Nephron (organoid): ENCODE results near the gene ARHGAP30.
"Not testable (repeated sequence)": the region's sequence is repeated elsewhere in the genome, so short reads cannot be mapped to it uniquely, and the experiment has no call there.

Experiments used
- H3K27ac Mint-ChIP-seq, 3 experiments: 2 replicates each; pipeline ENCODE4 v1.8.0; 2020; ENCODE audit warnings: mixed read lengths in 3 of 3, mild to moderate bottlenecking in 2 of 3, moderate library complexity in 1 of 3
- H3K27me3 Mint-ChIP-seq: 2 replicates; pipeline ENCODE4 v1.8.0; 2021; ENCODE audit warnings: low read depth, mild to moderate bottlenecking, moderate library complexity, mixed read lengths
- H3K36me3 Mint-ChIP-seq: 2 replicates; pipeline ENCODE4 v1.8.0; 2020; ENCODE audit warnings: low read depth, mixed read lengths
- H3K4me1 Mint-ChIP-seq: 2 replicates; pipeline ENCODE4 v1.8.0; 2020; ENCODE audit warnings: mixed read lengths
- H3K4me3 Mint-ChIP-seq, 3 experiments: 2 replicates each; pipeline ENCODE4 v1.8.0; 2020; ENCODE audit warnings: mild to moderate bottlenecking in 3 of 3, mixed read lengths in 3 of 3, moderate library complexity in 2 of 3
- H3K9me3 Mint-ChIP-seq: 2 replicates; pipeline ENCODE4 v1.8.0; 2020; ENCODE audit warnings: mixed read lengths
- CTCF ChIP-seq, 3 experiments: fragments of 200-600 bp; sonication (generic); IDR thresholded peaks; one replicate each; pipeline ENCODE4 v1.5.0; 2021; ENCODE audit warnings: antibody characterized with exemption in 3 of 3; ENCODE audit not compliant: unreplicated experiment in 3 of 3

ARHGAP30 gene

DNA sequence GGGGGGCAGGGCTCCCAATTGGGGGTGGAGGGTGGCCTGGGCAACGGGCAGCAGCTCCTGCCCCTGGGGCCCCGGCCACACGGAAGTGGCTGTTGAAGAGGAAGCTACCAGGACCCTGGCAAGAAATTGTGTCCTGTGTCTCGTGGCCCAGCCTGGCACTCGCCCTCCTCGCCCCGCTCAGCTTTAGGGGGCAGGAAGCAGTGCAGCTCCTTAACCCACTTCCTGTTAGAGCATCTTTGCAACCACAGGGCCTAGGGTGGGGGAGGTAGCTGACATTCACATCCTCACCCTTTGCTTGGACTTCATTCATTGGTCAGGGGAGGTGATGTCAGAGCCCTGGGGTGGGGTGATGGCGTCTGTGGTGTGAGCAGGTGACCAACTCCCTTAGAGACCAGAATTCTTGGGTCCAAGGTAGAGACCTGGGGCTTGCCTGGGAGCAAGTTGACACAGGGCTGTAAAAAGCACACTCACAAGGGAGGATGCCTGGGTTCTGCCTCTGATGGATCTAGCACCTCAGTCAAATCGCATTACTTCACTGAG is at the start of gene ARHGAP30:
ARHGAP30 (minus strand) TSS at position 161 of the 540 bp plus-strand sequence. CDS start 267 bp downstream, outside the sequence.
- H3K4me3 Mint-ChIP-seq: no peak within 1 kb of the TSS
- no peaks in the 10 kb centered on the region for H3K9me3 Mint-ChIP-seq
- H3K36me3 Mint-ChIP-seq: no peaks in the 10 kb centered on the region
- TF ChIP-seq CTCF (IDR thresholded peaks at IDR 0.05; ENCODE audit: unreplicated experiment in 3 of 3): no peak
- H3K4me1 Mint-ChIP-seq: no peaks in the 10 kb centered on the region
- H3K27me3 Mint-ChIP-seq: peaks cover 18% of the 10 kb centered on the region
- H3K27ac Mint-ChIP-seq: no peak within 1 kb of the TSS

DNA sequence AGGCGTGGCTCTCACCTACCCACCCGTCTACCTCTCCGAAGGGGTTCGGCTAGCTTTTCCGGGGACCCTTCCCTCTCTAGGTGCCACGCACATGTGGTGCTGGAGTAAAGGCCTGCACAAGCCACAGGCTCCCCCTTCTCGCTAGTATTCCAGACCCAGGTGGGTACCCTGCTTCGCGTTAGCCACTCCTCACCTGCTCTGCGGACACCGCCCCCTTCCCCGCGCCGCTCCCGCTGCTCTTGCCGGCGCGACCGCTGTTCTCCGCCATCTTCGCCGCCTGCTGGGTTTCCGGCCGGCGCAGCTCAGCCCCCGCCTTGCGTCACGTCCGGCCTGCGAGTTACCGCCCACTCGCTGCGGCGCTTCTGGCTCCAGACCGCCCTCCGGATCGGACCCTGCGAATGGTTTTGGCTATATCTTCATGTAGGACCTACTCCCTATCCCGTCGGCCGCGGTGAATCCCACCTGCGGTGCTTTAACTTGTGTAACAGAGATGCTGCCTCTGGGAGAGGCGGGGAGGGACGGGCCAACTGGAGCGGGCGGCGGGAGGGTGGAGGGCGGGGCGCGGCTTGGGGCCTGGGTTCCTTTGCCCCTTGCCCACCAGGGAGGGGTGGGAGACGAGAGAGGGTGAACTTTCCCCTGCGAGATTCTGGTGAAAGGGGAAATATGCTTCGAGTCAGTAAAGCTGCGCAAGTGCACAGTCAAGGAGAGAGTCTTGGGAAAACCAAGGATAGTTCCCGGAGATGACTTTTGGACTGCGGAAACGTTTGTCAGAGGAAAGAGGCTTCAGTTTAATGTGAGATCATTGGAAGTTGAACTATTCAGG is 48.3 kb upstream of the ARHGAP30 start, which contains the start of the genes NIT1 and PFDN2:
NIT1 (plus strand) TSS at position 347 of the 823 bp plus-strand sequence; CDS start at position 419, 72 bp downstream.
PFDN2 (minus strand) TSS at position 279 of the 823 bp plus-strand sequence; CDS start at position 268, 11 bp downstream.
- Mint-ChIP-seq H3K9me3 (no peaks in the 10 kb centered on the region), H3K36me3 (peaks cover 32% of the 10 kb centered on the region), H3K27ac (peak within 1 kb of the TSS; percentile 67 to 92 (median 83)), H3K27me3 (no peaks in the 10 kb centered on the region), H3K4me3 (peak within 1 kb of the TSS; percentile 95 to 98 (median 97)), H3K4me1 (peaks cover 43% of the 10 kb centered on the region)
- TF ChIP-seq CTCF (IDR thresholded peaks at IDR 0.05; ENCODE audit: unreplicated experiment in 3 of 3): no peak

- peak overlapping the region; percentile 95 to 98 (median 97) for H3K4me3 Mint-ChIP-seq
- H3K9me3 Mint-ChIP-seq, H3K27me3 Mint-ChIP-seq, H3K27ac Mint-ChIP-seq: not testable (repeated sequence)
- H3K4me1 Mint-ChIP-seq: peaks cover 43% of the 10 kb centered on the region
- H3K36me3 Mint-ChIP-seq: peaks cover 14% of the 10 kb centered on the region
These were observed 46.3 kb upstream of the ARHGAP30 start for GRCh38 chr1:161115961-161116360.

- Mint-ChIP-seq H3K4me1 (peaks cover 41% of the 10 kb centered on the region), H3K4me3 (peak overlapping the region; percentile 95 to 98 (median 97)), H3K9me3 (no peaks in the 10 kb centered on the region), H3K27ac (peak overlapping the region in 1 of 3 experiments; percentile 50), H3K27me3 (no peaks in the 10 kb centered on the region), H3K36me3 (peaks cover 10% of the 10 kb centered on the region)
- no peak for TF ChIP-seq CTCF (IDR thresholded peaks at IDR 0.05; ENCODE audit: unreplicated experiment in 3 of 3)
These were observed 45.5 kb upstream of the ARHGAP30 start for GRCh38 chr1:161115132-161115711.

DNA sequence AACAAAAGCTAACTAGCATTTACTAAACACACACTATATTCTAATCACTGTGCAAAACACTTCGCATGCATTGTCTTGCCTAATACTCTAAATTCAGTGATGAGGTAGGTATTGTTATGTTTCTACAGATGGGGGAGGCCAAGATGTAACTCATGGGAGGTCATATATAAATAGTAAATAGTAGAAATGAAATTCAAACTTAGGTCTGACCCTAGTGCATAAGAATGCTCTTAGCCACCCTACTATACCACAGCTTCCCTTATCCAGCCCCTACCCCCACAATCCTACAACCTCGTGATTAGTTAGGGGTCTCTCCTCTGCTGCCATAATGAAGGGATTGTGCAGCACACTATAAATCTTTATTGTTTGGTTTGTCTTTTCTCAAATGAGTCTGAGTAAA is 44.9 kb upstream of the ARHGAP30 start:
- H3K4me1 Mint-ChIP-seq: peaks cover 35% of the 10 kb centered on the region
- no peak overlapping the region for H3K27ac Mint-ChIP-seq
- no peak overlapping the region for H3K4me3 Mint-ChIP-seq
- H3K36me3 Mint-ChIP-seq: peaks cover 4% of the 10 kb centered on the region
- TF ChIP-seq CTCF (IDR thresholded peaks at IDR 0.05; ENCODE audit: unreplicated experiment in 3 of 3): no peak
- H3K27me3 Mint-ChIP-seq: no peaks in the 10 kb centered on the region
- H3K9me3 Mint-ChIP-seq: no peaks in the 10 kb centered on the region

GRCh38 chr1:161113915-161114314 is 44.2 kb upstream of the ARHGAP30 start:
- no peak overlapping the region for H3K27ac Mint-ChIP-seq

More at GRCh38 chr1:161113915-161114314, 44.2 kb upstream of the ARHGAP30 start:
- Mint-ChIP-seq H3K9me3 (no peaks in the 10 kb centered on the region), H3K4me1 (peaks cover 29% of the 10 kb centered on the region), H3K36me3 (peaks cover 5% of the 10 kb centered on the region), H3K4me3 (no peak overlapping the region), H3K27me3 (no peaks in the 10 kb centered on the region)
- TF ChIP-seq CTCF (IDR thresholded peaks at IDR 0.05; ENCODE audit: unreplicated experiment in 3 of 3): no peak
